Endothelial cell of umbilical vein (primary cell): Measurements from ENCODE around the gene OTC. TPM values are rescaled to one million over a fixed set of nuclear protein-coding genes. Genes with fewer than 3 reads are reported as not detected.

ENCODE experiments used
- BruUV-seq: library from RNA; stranded (reverse); fragments of 400-500 nt; replicated peaks from 2 replicates; lab custom pipeline; 2021; lab: Mats Ljungman, UMichigan
- CTCF ChIA-PET: fragments of 300-600, 350-600 bp; sonication (Branson Sonifier 250); formaldehyde crosslinking; loops from one replicate; lab custom pipeline; 2021; ENCODE audit warnings: antibody characterized with exemption, inconsistent platforms; lab: Charles Lee
- POLR2A ChIA-PET: fragments of 300-600, 350-600 bp; sonication (Branson Sonifier 250); formaldehyde crosslinking; loops from one replicate; lab custom pipeline; 2021; ENCODE audit warnings: antibody characterized with exemption, inconsistent platforms; lab: Charles Lee
- DNase-seq: peaks from one replicate; pipeline ENCODE4 v3.0.0-alpha.2; 2011; ENCODE audit warnings: low read depth, low spot score
- FAIRE-seq: peaks from 2 replicates; lab custom pipeline; 2011; peaks lifted over from hg19 to GRCh38; lab: Jason Lieb, UNC
- H2AFZ ChIP-seq: 2 replicates; pipeline ENCODE4 v1.6.0; 2012; ENCODE audit warnings: low read depth, low read length, control low read depth, inconsistent platforms
- H3K27ac ChIP-seq: 2 replicates; pipeline ENCODE4 v1.5.1; 2011; ENCODE audit warnings: low read depth, mild to moderate bottlenecking, control low read depth, low read length, moderate library complexity; ENCODE audit not compliant: insufficient read depth
- H3K27me3 ChIP-seq, 2 experiments: 2 replicates each; pipeline versions ENCODE4 v1.6.0 to v1.6.1; 2011; ENCODE audit warnings: low read length in 2 of 2, mixed read lengths in 1 of 2; ENCODE audit not compliant: control insufficient read depth in 2 of 2, insufficient read depth in 2 of 2
- H3K36me3 ChIP-seq, 2 experiments: 2 replicates in 1 of 2; 3 replicates in 1 of 2; pipeline ENCODE4 v1.5.1; 2011; ENCODE audit warnings: low read length in 2 of 2, mild to moderate bottlenecking in 1 of 2, moderate library complexity in 1 of 2; ENCODE audit not compliant: control insufficient read depth in 2 of 2, insufficient read depth in 2 of 2; ENCODE audit errors: extremely low read depth in 1 of 2
- H3K4me1 ChIP-seq: 3 replicates; pipeline ENCODE4 v1.5.1; 2011; ENCODE audit warnings: mild to moderate bottlenecking, low read length; ENCODE audit not compliant: control insufficient read depth, insufficient read depth; ENCODE audit errors: extremely low read depth
- H3K4me2 ChIP-seq: 2 replicates; pipeline ENCODE4 v1.6.1; 2011; ENCODE audit warnings: low read length, control low read depth, mixed read lengths; ENCODE audit not compliant: insufficient read depth
- H3K4me3 ChIP-seq, 3 experiments: fragments of 200-600 bp in 1 of 3; sonication (generic), shearing (Covaris generic) in 1 of 3; replicated peaks in 1 of 3; 2 replicates each; pipeline ENCODE4 v1.5.1; 2011 to 2016; ENCODE audit warnings: control low read depth in 3 of 3, low read length in 3 of 3, mild to moderate bottlenecking in 2 of 3, inconsistent platforms in 1 of 3, low read depth in 1 of 3, moderate library complexity in 1 of 3; ENCODE audit not compliant: insufficient read depth in 1 of 3
- H3K79me2 ChIP-seq: 2 replicates; pipeline ENCODE4 v1.6.0; 2012; ENCODE audit warnings: low read length, inconsistent platforms; ENCODE audit not compliant: control insufficient read depth, insufficient read depth
- H3K9ac ChIP-seq: replicated peaks from 2 replicates; pipeline ENCODE3; 2011; ENCODE audit warnings: low read length, control low read depth; ENCODE audit not compliant: insufficient read depth; ENCODE audit errors: extremely low read depth
- H3K9me1 ChIP-seq: replicated peaks from 3 replicates; pipeline ENCODE4 v1.6.0; 2011; ENCODE audit warnings: mild to moderate bottlenecking, low read length; ENCODE audit not compliant: control insufficient read depth, insufficient read depth; ENCODE audit errors: extremely low read depth
- H3K9me3 ChIP-seq: replicated peaks from 2 replicates; pipeline ENCODE4 v1.5.1; 2012; ENCODE audit warnings: low read length, inconsistent platforms; ENCODE audit not compliant: control insufficient read depth, insufficient read depth
- H4K20me1 ChIP-seq: replicated peaks from 2 replicates; pipeline ENCODE3; 2011; ENCODE audit warnings: mild to moderate bottlenecking, low read length; ENCODE audit not compliant: control insufficient read depth, insufficient read depth; ENCODE audit errors: extremely low read depth
- CTCF ChIP-seq, 2 donors: IDR thresholded peaks; 1 replicate in 1 of 2; 2 replicates in 1 of 2; pipeline ENCODE4 v1.5.1; 2011; ENCODE audit warnings: low read length in 2 of 2, mild to moderate bottlenecking in 2 of 2, moderate library complexity in 2 of 2, control low read depth in 1 of 2, inconsistent platforms in 1 of 2, low read depth in 1 of 2; ENCODE audit not compliant: insufficient read depth in 1 of 2; ENCODE audit errors: extremely low read depth in 1 of 2
- EZH2 ChIP-seq: IDR thresholded peaks from 2 replicates; pipeline ENCODE4 v1.6.1; 2012; ENCODE audit warnings: borderline replicate concordance, low read depth, mild to moderate bottlenecking, moderate library complexity, low read length, inconsistent platforms; ENCODE audit not compliant: severe bottlenecking
- FOS ChIP-seq: IDR thresholded peaks from 2 replicates; pipeline ENCODE4 v1.6.1; 2011; ENCODE audit warnings: mild to moderate bottlenecking, low read length, moderate library complexity, borderline replicate concordance; ENCODE audit not compliant: insufficient read depth
- GATA2 ChIP-seq: IDR thresholded peaks from 2 replicates; pipeline ENCODE4 v1.7.0; 2011; ENCODE audit warnings: low read depth, mild to moderate bottlenecking, moderate library complexity, mixed read lengths, low read length; ENCODE audit not compliant: insufficient read length, insufficient read depth
- JUN ChIP-seq: IDR thresholded peaks from 2 replicates; pipeline ENCODE4 v1.6.1; 2011; ENCODE audit warnings: borderline replicate concordance, low read depth; ENCODE audit not compliant: insufficient read length, insufficient read depth
- MAX ChIP-seq: IDR thresholded peaks from 2 replicates; pipeline ENCODE4 v1.6.1; 2011; ENCODE audit not compliant: insufficient read depth, insufficient read length
- POLR2AphosphoS5 ChIP-seq: IDR thresholded peaks from 2 replicates; pipeline ENCODE4 v1.6.1; 2012; ENCODE audit warnings: low read depth, mild to moderate bottlenecking, control low read depth, low read length, moderate library complexity; ENCODE audit not compliant: insufficient read depth
- dilution Hi-C: fragments of 300-500 bp; cut with MboI; formaldehyde crosslinking; loops from one replicate; pipeline ENCODE4 v1.15.0; 2019; ENCODE audit warnings: low sequenced_read_pairs; ENCODE audit not compliant: extremely low pct_ligation_motif_present
- intact Hi-C: fragments of 100-400 bp; cut with micrococcal nuclease; formaldehyde crosslinking; loops from one replicate; pipeline ENCODE4 v1.10.0; 2022
- polyA plus RNA-seq, 4 experiments: library from polyadenylated mRNA; depleted of rRNA in 3 of 4; stranded (reverse) in 3 of 4; unstranded in 1 of 4; fragments of >200 nt; gene quantifications; 2 replicates each; pipeline versions ENCODE4 v1.2.1 to v1.2.3, GENCODE V29; 2011 to 2012; ENCODE audit warnings: missing spikeins in 1 of 4
- total RNA-seq: library from RNA; stranded (reverse); gene quantifications from 2 replicates; pipeline ENCODE4 v1.2.3, GENCODE V29; 2021

The OTC gene
- total and polyA plus RNA-seq, 2 donors (not counting 3 experiments of a cell fraction or from before 2014, with no cell fraction given) = not detected

GRCh38 chrX:38311743-38312142 lies 40.7 kb upstream of the OTC start:
- Histone ChIP-seq H3K36me3 (no peaks in the 10 kb centered on the region), H3K4me1 (peaks cover 31% of the 10 kb centered on the region), H3K79me2 (no peaks in the 10 kb centered on the region), H4K20me1 (no peaks in the 10 kb centered on the region), H3K4me3 (no peak overlapping the region), H3K4me2 (peak overlapping the region; percentile 39), H3K27ac (peak overlapping the region; percentile 82), H3K9ac (no peak overlapping the region), H3K9me1 (no peaks in the 10 kb centered on the region), H2AFZ (no peak overlapping the region), H3K27me3 (no peaks in the 10 kb centered on the region), H3K9me3 (no peaks in the 10 kb centered on the region)
- BruUV-seq = no TSS peak
- dilution Hi-C loops = no loop called here
- intact Hi-C loops = no loop called here
- ChIA-PET CTCF (interaction anchor here (0.5 to 1.3 kb wide), 3 partner anchors 8 to 474 kb away, joined by 3 to 8 read pairs (median 3); partner anchors contain the start of gene RPGR), POLR2A (interaction anchor here (0.6 kb wide), 1 partner anchor 15 kb away, joined by 4 read pairs; the partner anchor contains the start of gene RPGR)
- DNase-seq (peak; percentile 69), FAIRE-seq (peak; percentile 42)
- no peak for TF ChIP-seq EZH2
- no peak for TF ChIP-seq FOS
- no peak for TF ChIP-seq MAX
- no peak for TF ChIP-seq JUN
- peak; percentile 88 for TF ChIP-seq GATA2
- TF ChIP-seq CTCF (IDR thresholded peaks at IDR 0.05; ENCODE audit: extremely low read depth in 1 of 2, insufficient read depth in 1 of 2, low read depth in 1 of 2, low read length in 2 of 2) = no peak
- no peak for TF ChIP-seq POLR2AphosphoS5
